K562 (cell line): ENCODE measurements around the gene CTBP2. TPM values are rescaled to one million over a fixed set of nuclear protein-coding genes. Genes with fewer than 3 reads are reported as not detected.

Experiments
- CEBPZ ChIP-seq: fragments of 150-350 bp; IDR thresholded peaks from 2 replicates; pipeline ENCODE4 v1.6.1; 2014; ENCODE audit warnings: low read depth, mild to moderate bottlenecking, low read length, borderline replicate concordance
- CXXC5 ChIP-seq: fragments of 250-450 bp; sonication (Bioruptor Pico); IDR thresholded peaks from 2 replicates; pipeline ENCODE4 v1.8.0; 2022; ENCODE audit warnings: inconsistent platforms, mild to moderate bottlenecking, moderate library complexity
- FIP1L1 ChIP-seq: fragments of 200-400 bp; formaldehyde crosslinking; IDR thresholded peaks from 2 replicates; pipeline ENCODE4 v1.6.1; 2018; ENCODE audit warnings: mild to moderate bottlenecking, low read depth, low read length; ENCODE audit not compliant: poor library complexity, severe bottlenecking
- HNRNPK ChIP-seq: fragments of 200-400 bp; formaldehyde crosslinking; IDR thresholded peaks from one replicate; pipeline ENCODE4 v1.6.1; 2018; ENCODE audit warnings: mild to moderate bottlenecking, low read depth, low read length; ENCODE audit not compliant: poor library complexity, severe bottlenecking
- JUNB ChIP-seq: fragments of 450-650 bp; formaldehyde crosslinking; conservative IDR thresholded peaks from 2 replicates; pipeline ENCODE4 v1.4.0; 2020; ENCODE audit warnings: mild to moderate bottlenecking
- KAT8 ChIP-seq: fragments of 450-650 bp; IDR thresholded peaks from 2 replicates; pipeline ENCODE4 v1.6.1; 2016; ENCODE audit warnings: low read depth, mild to moderate bottlenecking
- KDM1A ChIP-seq, 2 experiments: fragments of 450-650 bp; IDR thresholded peaks; 2 replicates each; pipeline ENCODE4 v1.6.1; 2016; ENCODE audit warnings: mild to moderate bottlenecking in 2 of 2
- MAZ ChIP-seq, 2 experiments: fragments of 450-650 bp in 1 of 2; sonication (generic) in 1 of 2; formaldehyde crosslinking; IDR thresholded peaks in 1 of 2; conservative IDR thresholded peaks in 1 of 2; 2 replicates each; pipeline versions ENCODE4 v1.4.0 to v1.5.0; 2020; ENCODE audit warnings: mild to moderate bottlenecking in 1 of 2, missing genetic modification reagents in 1 of 2
- MYC ChIP-seq, 2 experiments: fragments of 250-450 bp in 1 of 2; sonication (Bioruptor Pico) in 1 of 2; IDR thresholded peaks; 2 replicates each; pipeline versions ENCODE4 v1.5.1 to v1.6.1; 2012 to 2021; ENCODE audit warnings: low read depth in 2 of 2, borderline replicate concordance in 1 of 2, improper control_type of control experiment in 1 of 2, low read length in 1 of 2, mild to moderate bottlenecking in 1 of 2, moderate library complexity in 1 of 2
- POLR2G ChIP-seq: fragments of 200-400 bp; formaldehyde crosslinking; IDR thresholded peaks from 2 replicates; pipeline ENCODE4 v1.6.1; 2017; ENCODE audit warnings: low read depth, mild to moderate bottlenecking, antibody characterized with exemption, low read length, moderate library complexity
- RCOR1 ChIP-seq, 2 experiments: IDR thresholded peaks; 2 replicates each; pipeline ENCODE4 v1.6.1; 2012; ENCODE audit warnings: low read depth in 2 of 2, low read length in 2 of 2, borderline replicate concordance in 1 of 2, improper control_type of control experiment in 1 of 2
- STAG1 ChIP-seq: sonication (generic); formaldehyde crosslinking; IDR thresholded peaks from 2 replicates; pipeline ENCODE4 v1.5.0; 2020; ENCODE audit warnings: missing genetic modification reagents, borderline replicate concordance
- USF2 ChIP-seq: sonication (generic); formaldehyde crosslinking; IDR thresholded peaks from 2 replicates; pipeline ENCODE4 v1.5.0; 2020; ENCODE audit warnings: missing genetic modification reagents
- YY1 ChIP-seq, 3 experiments: IDR thresholded peaks; 2 replicates each; pipeline ENCODE4 v1.6.1; 2011; ENCODE audit warnings: low read length in 2 of 3, mild to moderate bottlenecking in 2 of 3, moderate library complexity in 2 of 3, borderline replicate concordance in 1 of 3, control low read depth in 1 of 3, low read depth in 1 of 3; ENCODE audit not compliant: insufficient read depth in 3 of 3, insufficient replicate concordance in 2 of 3, control insufficient read depth in 1 of 3, insufficient read length in 1 of 3; ENCODE audit errors: extremely low read depth in 1 of 3
- ZNF408 ChIP-seq: fragments of 250-450 bp; sonication (Bioruptor Pico); IDR thresholded peaks from 2 replicates; pipeline ENCODE4 v1.4.0; 2020; ENCODE audit warnings: low read depth, mild to moderate bottlenecking, moderate library complexity
- ZSCAN29 ChIP-seq: fragments of 450-650 bp; IDR thresholded peaks from 2 replicates; pipeline ENCODE4 v1.6.1; 2017
- polyA plus RNA-seq, 8 experiments: library from polyadenylated mRNA; depleted of rRNA in 4 of 8; stranded (reverse) in 5 of 8; unstranded in 3 of 8; fragments of >200 nt; fragmentation: Nextera tagmentation in 2 of 8; fragmentation: Illumina TruSeq in 1 of 8; extraction: Ambion mirVana in 2 of 8; extraction: Trizol in 1 of 8; gene quantifications; 2 replicates each; pipeline versions ENCODE4 v1.2.1 to v1.2.3, GENCODE V29; 2011 to 2014; ENCODE audit warnings: inconsistent platforms in 1 of 8, missing spikeins in 1 of 8
- total RNA-seq, 7 experiments: library from RNA; depleted of rRNA in 6 of 7; stranded (reverse); fragments of >200 nt in 6 of 7; fragmentation: Illumina TruSeq in 2 of 7; extraction: Trizol in 2 of 7; gene quantifications; 2 replicates each; pipeline versions ENCODE4 v1.2.1 to v1.2.3, GENCODE V29; 2011 to 2021; ENCODE audit warnings: low replicate concordance in 1 of 7
- TF ChIP-seq, protein P1 (sequence below): fragments of 450-650 bp; IDR thresholded peaks from 2 replicates; pipeline ENCODE4 v1.6.1; 2017; ENCODE audit warnings: antibody characterized with exemption, mild to moderate bottlenecking

CTBP2 gene
- total and polyA plus RNA-seq, 9 of the 15 experiments (the other 6 are each of a cell fraction or from before 2014, with no cell fraction given) = 1.3 to 8.8 (median 5.1) TPM

GRCh38 chr10:125048094-125048864, 112.1 kb downstream of the CTBP2 start (continued):
- TF ChIP-seq, protein P1, sequence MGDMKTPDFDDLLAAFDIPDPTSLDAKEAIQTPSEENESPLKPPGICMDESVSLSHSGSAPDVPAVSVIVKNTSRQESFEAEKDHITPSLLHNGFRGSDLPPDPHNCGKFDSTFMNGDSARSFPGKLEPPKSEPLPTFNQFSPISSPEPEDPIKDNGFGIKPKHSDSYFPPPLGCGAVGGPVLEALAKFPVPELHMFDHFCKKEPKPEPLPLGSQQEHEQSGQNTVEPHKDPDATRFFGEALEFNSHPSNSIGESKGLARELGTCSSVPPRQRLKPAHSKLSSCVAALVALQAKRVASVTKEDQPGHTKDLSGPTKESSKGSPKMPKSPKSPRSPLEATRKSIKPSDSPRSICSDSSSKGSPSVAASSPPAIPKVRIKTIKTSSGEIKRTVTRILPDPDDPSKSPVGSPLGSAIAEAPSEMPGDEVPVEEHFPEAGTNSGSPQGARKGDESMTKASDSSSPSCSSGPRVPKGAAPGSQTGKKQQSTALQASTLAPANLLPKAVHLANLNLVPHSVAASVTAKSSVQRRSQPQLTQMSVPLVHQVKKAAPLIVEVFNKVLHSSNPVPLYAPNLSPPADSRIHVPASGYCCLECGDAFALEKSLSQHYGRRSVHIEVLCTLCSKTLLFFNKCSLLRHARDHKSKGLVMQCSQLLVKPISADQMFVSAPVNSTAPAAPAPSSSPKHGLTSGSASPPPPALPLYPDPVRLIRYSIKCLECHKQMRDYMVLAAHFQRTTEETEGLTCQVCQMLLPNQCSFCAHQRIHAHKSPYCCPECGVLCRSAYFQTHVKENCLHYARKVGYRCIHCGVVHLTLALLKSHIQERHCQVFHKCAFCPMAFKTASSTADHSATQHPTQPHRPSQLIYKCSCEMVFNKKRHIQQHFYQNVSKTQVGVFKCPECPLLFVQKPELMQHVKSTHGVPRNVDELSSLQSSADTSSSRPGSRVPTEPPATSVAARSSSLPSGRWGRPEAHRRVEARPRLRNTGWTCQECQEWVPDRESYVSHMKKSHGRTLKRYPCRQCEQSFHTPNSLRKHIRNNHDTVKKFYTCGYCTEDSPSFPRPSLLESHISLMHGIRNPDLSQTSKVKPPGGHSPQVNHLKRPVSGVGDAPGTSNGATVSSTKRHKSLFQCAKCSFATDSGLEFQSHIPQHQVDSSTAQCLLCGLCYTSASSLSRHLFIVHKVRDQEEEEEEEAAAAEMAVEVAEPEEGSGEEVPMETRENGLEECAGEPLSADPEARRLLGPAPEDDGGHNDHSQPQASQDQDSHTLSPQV = peak; percentile 41; the same call in 1 of the 2 replicates
- TF ChIP-seq JUNB (CRISPR knock-in tag) (no peak), KAT8 (no peak), CXXC5 (CRISPR knock-in tag) (peak; percentile 11; the same call in 1 of the 2 replicates), RCOR1 (IDR thresholded peaks at IDR 0.05; ENCODE audit: borderline replicate concordance in 1 of 2, low read depth in 2 of 2, low read length in 2 of 2) (peak in 1 of 2 experiments; percentile 57; a peak in 1 of 4 replicates), MAZ (CRISPR knock-in tag; conservative IDR thresholded peaks at IDR 0.05 in 1 of 2, IDR thresholded peaks at IDR 0.05 in 1 of 2) (no peak), HNRNPK (no peak), STAG1 (CRISPR knock-in tag) (no peak), USF2 (CRISPR knock-in tag) (peak; percentile 56; the same call in 1 of the 2 replicates), MYC (IDR thresholded peaks at IDR 0.05; ENCODE audit: low read depth, low read length) (peak; percentile 70), MYC (CRISPR knock-in tag; IDR thresholded peaks at IDR 0.05; ENCODE audit: borderline replicate concordance, low read depth) (no peak), ZNF408 (CRISPR knock-in tag) (no peak), ZSCAN29 (no peak), KDM1A (IDR thresholded peaks at IDR 0.05) (no peak), POLR2G (0 out of 2 replicates have a peak, but pooled peaks have one; percentile 32), CEBPZ (no peak), FIP1L1 (no peak), YY1 (IDR thresholded peaks at IDR 0.05; ENCODE audit: borderline replicate concordance in 1 of 3, control insufficient read depth in 1 of 3, extremely low read depth in 1 of 3, insufficient read depth in 3 of 3, insufficient read length in 1 of 3, insufficient replicate concordance in 2 of 3, low read depth in 1 of 3, low read length in 2 of 3) (peak in 2 of 3 experiments; percentile 42 to 59)
